Dermis lymphatic vessel endothelial cell (primary cell): ENCODE results near the gene VSX2. TPM values are rescaled to one million over a fixed set of nuclear protein-coding genes. Genes with fewer than 3 reads are reported as not detected.

ENCODE experiments used
- total RNA-seq: library from RNA; depleted of rRNA; stranded (reverse); fragments of >200 nt; gene quantifications from 2 replicates; pipeline ENCODE4 v1.2.1, GENCODE V29; 2014

The VSX2 gene
- total RNA-seq, result not detected in 2 replicates

DNA sequence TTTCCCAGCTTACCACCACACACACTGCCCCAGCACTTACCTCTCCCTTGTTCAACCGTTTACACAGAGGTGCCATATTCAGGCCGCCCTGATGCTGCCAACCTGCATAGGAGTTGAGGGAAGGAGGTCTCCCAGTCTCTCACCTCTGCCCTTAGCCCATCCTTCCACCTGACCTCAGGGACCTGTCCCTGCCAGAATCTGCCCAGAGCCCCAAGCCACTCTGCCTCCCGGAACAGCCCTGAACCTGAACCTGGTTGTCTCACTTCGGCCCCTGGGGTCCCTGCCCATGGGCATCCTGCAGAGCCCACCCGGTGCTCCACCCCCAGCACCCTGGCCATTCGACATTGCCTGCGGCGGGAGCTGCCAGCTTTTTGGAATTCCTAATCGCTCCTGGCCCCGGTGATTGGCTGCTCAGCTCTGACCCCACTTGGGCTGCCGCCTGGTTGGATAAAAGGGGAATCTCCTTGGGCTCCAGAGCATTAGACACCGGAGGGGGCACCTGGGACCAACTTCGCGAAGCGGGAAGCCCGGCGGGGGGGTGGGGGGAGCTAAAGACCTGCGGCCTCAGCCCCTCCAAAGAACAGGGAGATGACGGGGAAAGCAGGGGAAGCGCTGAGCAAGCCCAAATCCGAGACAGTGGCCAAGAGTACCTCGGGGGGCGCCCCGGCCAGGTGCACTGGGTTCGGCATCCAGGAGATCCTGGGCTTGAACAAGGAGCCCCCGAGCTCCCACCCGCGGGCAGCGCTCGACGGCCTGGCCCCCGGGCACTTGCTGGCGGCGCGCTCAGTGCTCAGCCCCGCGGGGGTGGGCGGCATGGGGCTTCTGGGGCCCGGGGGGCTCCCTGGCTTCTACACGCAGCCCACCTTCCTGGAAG is at the start of gene VSX2:
VSX2 (plus strand) TSS at position 476 of the 874 bp plus-strand sequence; CDS start at position 589, 113 bp downstream.

DNA sequence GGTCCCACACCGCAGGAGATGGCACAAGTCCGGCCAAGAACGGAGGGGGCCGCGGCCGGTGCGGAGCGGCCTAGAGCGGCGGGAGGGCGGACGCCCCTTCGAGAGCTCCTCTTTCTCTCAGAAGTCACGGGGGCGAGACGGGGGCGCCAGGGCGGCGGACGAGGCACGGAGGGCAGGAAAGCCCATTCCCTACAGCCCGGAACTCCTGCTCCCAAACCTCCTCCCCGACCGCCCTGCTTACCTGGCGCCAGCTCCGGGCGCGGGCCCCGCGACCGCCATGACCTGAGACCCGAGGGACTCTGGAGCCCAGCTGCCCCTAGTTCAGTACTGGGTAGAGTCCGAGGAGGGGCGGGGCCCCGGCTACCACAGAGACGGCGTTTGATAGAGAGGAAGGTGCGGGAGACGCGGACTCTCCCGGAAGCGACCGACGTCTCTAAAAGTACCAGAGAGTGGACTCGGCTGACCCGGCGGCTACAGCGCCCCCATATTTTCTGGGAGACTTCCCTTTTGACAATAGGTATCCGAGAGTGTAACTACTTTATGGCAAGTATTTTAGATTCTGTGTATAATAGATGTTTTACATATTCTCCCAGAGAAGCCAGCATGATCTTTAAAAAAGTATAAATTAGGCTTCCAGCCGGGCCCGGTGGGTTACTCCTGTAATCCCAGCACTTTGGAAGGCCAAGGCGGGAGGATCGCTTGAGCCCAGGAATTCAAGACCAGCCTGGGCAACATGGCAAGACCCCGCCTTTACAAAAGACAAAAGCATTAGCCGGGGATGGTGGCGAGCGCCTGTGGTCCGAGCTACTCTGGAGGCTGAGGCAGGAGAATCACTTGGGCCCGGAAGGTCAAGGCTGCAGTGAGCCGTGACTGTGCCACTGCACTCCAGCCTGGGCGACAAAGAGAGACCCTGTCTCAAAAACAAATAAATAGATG is 63.7 kb downstream of the VSX2 start, which contains the start of gene ABCD4:
ABCD4 (minus strand) TSS at position 301 of the 936 bp plus-strand sequence; CDS start at position 279, 22 bp downstream.

Other genes starting within 250 kb of the VSX2 start
- 8.0 and 8.8 TPM in 2 replicates for gene ENTPD5, start 220.2 kb upstream of the VSX2 start, total RNA-seq
- 0.98 and 1.3 TPM in 2 replicates for gene BBOF1, start 220.1 kb upstream of the VSX2 start, total RNA-seq
- 25.8 and 28.8 TPM in 2 replicates for gene ALDH6A1, start 155.0 kb upstream of the VSX2 start, total RNA-seq
- 7.8 and 8.3 TPM in 2 replicates for gene LIN52, start 154.5 kb upstream of the VSX2 start, total RNA-seq
- gene ABCD4, start 63.5 kb downstream of the VSX2 start, total RNA-seq, result 33.7 and 35.8 TPM in 2 replicates
- gene VRTN, start 109.0 kb downstream of the VSX2 start, total RNA-seq, result not detected in 2 replicates
- gene SYNDIG1L, start 186.8 kb downstream of the VSX2 start, total RNA-seq, result not detected in 2 replicates